Measurements from ENCODE around the gene ELAVL2. TPM values are rescaled to one million over a fixed set of nuclear protein-coding genes. Genes with fewer than 3 reads are reported as not detected.

ELAVL2 gene
- total RNA-seq, 1 experiment from 2014 or later, result 35.9 TPM

GRCh38 chr9:23830929-23831730 lies 5.1 kb upstream of the ELAVL2 start:
- POLR2A ChIA-PET, result interaction anchor here (1.0 kb wide), 1 partner anchor 9 kb away, joined by 3 read pairs; no protein-coding TSS in a partner anchor
- peak; percentile 49 for ATAC-seq
- no peaks in the 10 kb centered on the region for H3K9me3 Mint-ChIP-seq
- H3K4me3 Mint-ChIP-seq, result peak overlapping the region; percentile 80
- CTCF ChIA-PET, result interaction anchor here (1.5 kb wide), 1 partner anchor 10 kb away, joined by 4 read pairs; no protein-coding TSS in a partner anchor
- peaks cover 28% of the 10 kb centered on the region for H3K4me1 Mint-ChIP-seq
- peaks cover 46% of the 10 kb centered on the region for H3K27me3 Mint-ChIP-seq (ENCODE audit: low read depth)
- DNase-seq (ENCODE audit: low spot score), result peak; percentile 32
- H3K36me3 Mint-ChIP-seq, result no peaks in the 10 kb centered on the region
- no peak overlapping the region for H3K27ac Mint-ChIP-seq
- no peak for TF ChIP-seq OVOL2 (CRISPR knock-in tag; IDR thresholded peaks at IDR 0.05; ENCODE audit: borderline replicate concordance)
- TF ChIP-seq ZNF138 (CRISPR knock-in tag; conservative IDR thresholded peaks at IDR 0.05), result no peak
- TF ChIP-seq, protein P1, sequence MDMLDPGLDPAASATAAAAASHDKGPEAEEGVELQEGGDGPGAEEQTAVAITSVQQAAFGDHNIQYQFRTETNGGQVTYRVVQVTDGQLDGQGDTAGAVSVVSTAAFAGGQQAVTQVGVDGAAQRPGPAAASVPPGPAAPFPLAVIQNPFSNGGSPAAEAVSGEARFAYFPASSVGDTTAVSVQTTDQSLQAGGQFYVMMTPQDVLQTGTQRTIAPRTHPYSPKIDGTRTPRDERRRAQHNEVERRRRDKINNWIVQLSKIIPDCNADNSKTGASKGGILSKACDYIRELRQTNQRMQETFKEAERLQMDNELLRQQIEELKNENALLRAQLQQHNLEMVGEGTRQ (CRISPR knock-in tag; IDR thresholded peaks at IDR 0.05), result 0 out of 2 replicates have a peak, but pooled peaks have one; percentile 12
- no peak for TF ChIP-seq ETV6 (CRISPR knock-in tag; IDR thresholded peaks at IDR 0.05)
- no peak for TF ChIP-seq ZNF263 (CRISPR knock-in tag; IDR thresholded peaks at IDR 0.05; ENCODE audit: low read depth)
- TF ChIP-seq ESRRA (CRISPR knock-in tag; IDR thresholded peaks at IDR 0.05; ENCODE audit: borderline replicate concordance), result no peak
- no peak for TF ChIP-seq CREM (CRISPR knock-in tag; IDR thresholded peaks at IDR 0.05)
- TF ChIP-seq IRF1 (CRISPR knock-in tag; IDR thresholded peaks at IDR 0.05), result no peak
- TF ChIP-seq ZNF416 (CRISPR knock-in tag; IDR thresholded peaks at IDR 0.05), result no peak
- no peak for TF ChIP-seq ZNF396 (CRISPR knock-in tag; IDR thresholded peaks at IDR 0.05; ENCODE audit: borderline replicate concordance)
- no peak for TF ChIP-seq EMX1 (CRISPR knock-in tag; IDR thresholded peaks at IDR 0.05)
- TF ChIP-seq ZNF532 (CRISPR knock-in tag; IDR thresholded peaks at IDR 0.05; ENCODE audit: borderline replicate concordance), result no peak
- no peak for TF ChIP-seq ZNF232 (CRISPR knock-in tag; IDR thresholded peaks at IDR 0.05)
- no peak for TF ChIP-seq STAT6 (CRISPR knock-in tag; conservative IDR thresholded peaks at IDR 0.05; ENCODE audit: low read depth)
- TF ChIP-seq, protein P2, sequence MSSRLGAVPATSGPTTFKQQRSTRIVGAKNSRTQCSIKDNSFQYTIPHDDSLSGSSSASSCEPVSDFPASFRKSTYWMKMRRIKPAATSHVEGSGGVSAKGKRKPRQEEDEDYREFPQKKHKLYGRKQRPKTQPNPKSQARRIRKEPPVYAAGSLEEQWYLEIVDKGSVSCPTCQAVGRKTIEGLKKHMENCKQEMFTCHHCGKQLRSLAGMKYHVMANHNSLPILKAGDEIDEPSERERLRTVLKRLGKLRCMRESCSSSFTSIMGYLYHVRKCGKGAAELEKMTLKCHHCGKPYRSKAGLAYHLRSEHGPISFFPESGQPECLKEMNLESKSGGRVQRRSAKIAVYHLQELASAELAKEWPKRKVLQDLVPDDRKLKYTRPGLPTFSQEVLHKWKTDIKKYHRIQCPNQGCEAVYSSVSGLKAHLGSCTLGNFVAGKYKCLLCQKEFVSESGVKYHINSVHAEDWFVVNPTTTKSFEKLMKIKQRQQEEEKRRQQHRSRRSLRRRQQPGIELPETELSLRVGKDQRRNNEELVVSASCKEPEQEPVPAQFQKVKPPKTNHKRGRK (CRISPR knock-in tag; IDR thresholded peaks at IDR 0.05; ENCODE audit: borderline replicate concordance), result no peak
- no peak for TF ChIP-seq FOXP1 (CRISPR knock-in tag; IDR thresholded peaks at IDR 0.05; ENCODE audit: borderline replicate concordance)
- TF ChIP-seq, protein P3, sequence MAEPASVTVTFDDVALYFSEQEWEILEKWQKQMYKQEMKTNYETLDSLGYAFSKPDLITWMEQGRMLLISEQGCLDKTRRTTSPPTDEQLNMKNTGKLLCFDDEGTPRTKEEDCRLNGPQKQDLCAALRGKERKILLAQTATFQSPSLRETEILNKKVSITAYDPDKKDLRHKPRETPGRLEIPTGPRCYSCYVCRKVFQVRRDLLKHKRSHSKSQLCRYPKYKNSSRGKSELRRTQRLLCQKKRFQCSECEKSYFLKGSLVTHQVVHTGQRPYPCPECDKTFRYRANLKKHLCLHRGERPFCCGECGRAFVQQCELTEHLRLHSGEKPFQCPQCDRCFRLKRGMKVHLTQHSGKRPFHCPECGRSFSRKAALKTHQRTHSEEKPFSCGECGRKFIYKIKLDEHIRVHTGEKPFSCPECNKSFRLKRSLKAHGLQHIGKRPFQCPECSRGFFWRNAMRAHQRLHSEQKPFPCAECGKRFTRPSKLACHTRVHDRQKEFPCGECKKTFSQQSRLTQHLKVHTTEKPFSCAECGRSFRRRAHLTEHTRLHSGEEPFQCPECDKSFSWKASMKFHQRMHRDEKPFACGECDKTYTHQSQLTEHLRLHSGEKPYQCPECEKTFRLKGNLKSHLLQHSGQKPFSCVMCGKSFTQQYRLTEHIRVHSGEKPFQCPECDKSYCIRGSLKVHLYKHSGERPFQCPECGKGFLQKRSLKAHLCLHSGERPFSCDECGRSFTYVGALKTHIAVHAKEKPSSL (CRISPR knock-in tag; conservative IDR thresholded peaks at IDR 0.05), result no peak
- TF ChIP-seq, protein P4, sequence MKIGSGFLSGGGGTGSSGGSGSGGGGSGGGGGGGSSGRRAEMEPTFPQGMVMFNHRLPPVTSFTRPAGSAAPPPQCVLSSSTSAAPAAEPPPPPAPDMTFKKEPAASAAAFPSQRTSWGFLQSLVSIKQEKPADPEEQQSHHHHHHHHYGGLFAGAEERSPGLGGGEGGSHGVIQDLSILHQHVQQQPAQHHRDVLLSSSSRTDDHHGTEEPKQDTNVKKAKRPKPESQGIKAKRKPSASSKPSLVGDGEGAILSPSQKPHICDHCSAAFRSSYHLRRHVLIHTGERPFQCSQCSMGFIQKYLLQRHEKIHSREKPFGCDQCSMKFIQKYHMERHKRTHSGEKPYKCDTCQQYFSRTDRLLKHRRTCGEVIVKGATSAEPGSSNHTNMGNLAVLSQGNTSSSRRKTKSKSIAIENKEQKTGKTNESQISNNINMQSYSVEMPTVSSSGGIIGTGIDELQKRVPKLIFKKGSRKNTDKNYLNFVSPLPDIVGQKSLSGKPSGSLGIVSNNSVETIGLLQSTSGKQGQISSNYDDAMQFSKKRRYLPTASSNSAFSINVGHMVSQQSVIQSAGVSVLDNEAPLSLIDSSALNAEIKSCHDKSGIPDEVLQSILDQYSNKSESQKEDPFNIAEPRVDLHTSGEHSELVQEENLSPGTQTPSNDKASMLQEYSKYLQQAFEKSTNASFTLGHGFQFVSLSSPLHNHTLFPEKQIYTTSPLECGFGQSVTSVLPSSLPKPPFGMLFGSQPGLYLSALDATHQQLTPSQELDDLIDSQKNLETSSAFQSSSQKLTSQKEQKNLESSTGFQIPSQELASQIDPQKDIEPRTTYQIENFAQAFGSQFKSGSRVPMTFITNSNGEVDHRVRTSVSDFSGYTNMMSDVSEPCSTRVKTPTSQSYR (CRISPR knock-in tag; IDR thresholded peaks at IDR 0.05), result peak; percentile 82; the same call in 1 of the 2 replicates
